VCaP (cell line): Measurements from ENCODE around the gene HPS1.

Experiments used
- H3K27ac ChIP-seq: fragments of 450-650 bp; 2 replicates; pipeline ENCODE4 v1.5.1; 2017
- CTCF ChIP-seq: fragments of 450-650 bp; conservative IDR thresholded peaks from 2 replicates; pipeline ENCODE4 v1.5.1; 2017; ENCODE audit warnings: mild to moderate bottlenecking, moderate library complexity

The HPS1 gene

GRCh38 chr10:98456043-98456570 is 9.4 kb upstream of the HPS1 start:
- H3K27ac ChIP-seq = no peak overlapping the region
- TF ChIP-seq CTCF = no peak

- TF ChIP-seq CTCF = no peak
- no peak overlapping the region for H3K27ac ChIP-seq
Observed at GRCh38 chr10:98453729-98454128, 7.0 kb upstream of the HPS1 start.

- no peak for TF ChIP-seq CTCF
- H3K27ac ChIP-seq = no peak overlapping the region
Observed at GRCh38 chr10:98450618-98451017, 3.9 kb upstream of the HPS1 start.

- no peak for TF ChIP-seq CTCF
- H3K27ac ChIP-seq = no peak overlapping the region
Observed at GRCh38 chr10:98449287-98449686, 2.6 kb upstream of the HPS1 start.

GRCh38 chr10:98446151-98446660 is 529 bp downstream of the HPS1 start:
- H3K27ac ChIP-seq = no peak overlapping the region
- TF ChIP-seq CTCF = no peak

GRCh38 chr10:98445200-98445812 is 1.4 kb downstream of the HPS1 start:
- no peak overlapping the region for H3K27ac ChIP-seq
- TF ChIP-seq CTCF = no peak

GRCh38 chr10:98444314-98445006 is 2.3 kb downstream of the HPS1 start:
- TF ChIP-seq CTCF = no peak
- H3K27ac ChIP-seq = no peak overlapping the region
